ENCODE results near the gene HOXA3.

DNA sequence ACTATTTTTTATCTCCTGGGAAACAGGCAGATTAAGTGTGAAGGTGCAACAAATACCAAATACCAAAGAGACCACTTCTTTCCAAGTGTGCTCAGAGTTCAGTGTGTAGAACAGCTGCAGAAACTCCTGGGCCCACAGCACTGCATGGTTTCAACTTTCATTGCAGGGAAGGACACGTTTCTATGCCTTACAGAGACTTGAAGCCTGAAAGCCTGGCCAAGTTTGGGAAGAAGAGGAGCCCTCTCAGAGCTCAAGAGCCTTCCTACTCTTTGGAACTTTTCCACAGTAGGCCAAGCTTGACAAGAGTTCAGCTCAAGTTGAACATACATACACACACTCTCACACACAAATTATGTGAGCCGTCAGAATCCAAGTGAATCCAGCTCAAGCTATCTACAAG, 24.3 kb downstream of the HOXA3 start:
- TF ChIP-seq CTCF (IDR thresholded peaks at IDR 0.05) (no peak), POLR2AphosphoS5 (IDR thresholded peaks at IDR 0.05) (no peak), POLR2A (IDR thresholded peaks at IDR 0.05) (no peak), EP300 (IDR thresholded peaks at IDR 0.05) (no peak)
